ENCODE data around the gene ANKH.

DNA sequence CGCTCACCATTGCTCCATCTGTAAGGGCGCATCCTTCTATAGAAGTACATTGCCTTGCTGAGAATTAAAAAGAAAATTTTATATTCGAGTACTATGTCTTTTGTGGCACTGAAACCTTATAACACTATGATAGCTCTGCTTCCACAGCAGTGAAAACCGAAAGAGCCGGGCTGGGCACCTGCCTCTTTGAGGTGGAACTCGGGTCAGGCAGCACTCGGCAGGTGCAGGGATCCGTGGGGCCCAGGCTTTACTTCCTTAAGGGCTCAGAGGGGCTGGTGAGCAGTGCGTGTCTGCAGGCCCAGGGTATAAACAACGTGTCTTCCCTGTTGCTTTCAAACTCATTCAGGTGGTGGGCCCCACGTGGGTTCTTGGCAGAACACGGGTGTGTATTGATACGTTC lies 137.2 kb downstream of the ANKH start:
- TF ChIP-seq CTCF (IDR thresholded peaks at IDR 0.05) (no peak), MAX (IDR thresholded peaks at IDR 0.05) (no peak), PHF8 (IDR thresholded peaks at IDR 0.05; ENCODE audit: borderline replicate concordance, low read depth) (no peak), FOSL2 (IDR thresholded peaks at IDR 0.05) (no peak), FOSL2 (CRISPR knock-in tag; IDR thresholded peaks at IDR 0.05) (no peak), ESRRA (IDR thresholded peaks at IDR 0.05; ENCODE audit: borderline replicate concordance, low read length) (no peak), HOXA7 (CRISPR knock-in tag; IDR thresholded peaks at IDR 0.05) (no peak), RNF2 (IDR thresholded peaks at IDR 0.05; ENCODE audit: borderline replicate concordance, low read depth) (no peak), POLR2A (IDR thresholded peaks at IDR 0.05; ENCODE audit: low read length) (no peak), E2F6 (IDR thresholded peaks at IDR 0.05; ENCODE audit: borderline replicate concordance, low read depth) (no peak), BCL3 (IDR thresholded peaks at IDR 0.05) (no peak), RAD21 (conservative IDR thresholded peaks at IDR 0.05 in 1 of 2, IDR thresholded peaks at IDR 0.05 in 1 of 2) (no peak), POLR2AphosphoS2 (conservative IDR thresholded peaks at IDR 0.05; ENCODE audit: low read length) (no peak), CHD2 (IDR thresholded peaks at IDR 0.05; ENCODE audit: low read length, partially characterized antibody) (no peak)
- TF ChIP-seq, protein P1, sequence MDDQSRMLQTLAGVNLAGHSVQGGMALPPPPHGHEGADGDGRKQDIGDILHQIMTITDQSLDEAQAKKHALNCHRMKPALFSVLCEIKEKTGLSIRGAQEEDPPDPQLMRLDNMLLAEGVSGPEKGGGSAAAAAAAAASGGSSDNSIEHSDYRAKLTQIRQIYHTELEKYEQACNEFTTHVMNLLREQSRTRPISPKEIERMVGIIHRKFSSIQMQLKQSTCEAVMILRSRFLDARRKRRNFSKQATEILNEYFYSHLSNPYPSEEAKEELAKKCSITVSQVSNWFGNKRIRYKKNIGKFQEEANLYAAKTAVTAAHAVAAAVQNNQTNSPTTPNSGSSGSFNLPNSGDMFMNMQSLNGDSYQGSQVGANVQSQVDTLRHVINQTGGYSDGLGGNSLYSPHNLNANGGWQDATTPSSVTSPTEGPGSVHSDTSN (IDR thresholded peaks at IDR 0.05): no peak
